Measurements from ENCODE around the gene LONP1.

DNA sequence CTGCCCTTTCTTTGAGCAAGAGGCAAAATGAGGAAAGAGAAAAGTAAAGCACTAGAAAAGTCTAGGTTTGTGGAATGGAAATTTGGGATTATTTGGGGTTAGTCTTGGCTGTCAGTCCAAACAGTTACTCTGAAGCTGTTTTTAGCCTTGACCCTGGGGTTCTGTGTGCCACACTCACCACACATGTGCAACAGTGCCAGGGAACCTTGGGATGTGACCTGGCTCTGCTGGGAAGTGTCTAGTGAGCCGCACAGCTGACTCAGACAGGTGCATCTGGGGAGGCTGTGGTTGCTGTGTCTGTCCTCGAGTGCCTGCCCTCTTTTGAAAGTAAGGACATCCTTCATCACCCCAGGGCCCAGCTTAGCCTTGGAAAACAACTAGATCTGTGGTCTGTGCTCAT is 55.4 kb downstream of the LONP1 start:
- TF ChIP-seq EZH2phosphoT487 (IDR thresholded peaks at IDR 0.05; ENCODE audit: insufficient read depth, low read depth) (no peak), EZH2 (IDR thresholded peaks at IDR 0.05; ENCODE audit: insufficient read depth, poor library complexity, severe bottlenecking) (no peak)

Data from GM23248 (cell line).